Esophagus squamous epithelium (tissue), 4 donors: ENCODE results near the gene HS6ST1.

ENCODE experiments used
- CTCF ChIP-seq, 6 experiments: fragments of 450-650 bp in 4 of 6; fragments of 200-600 bp in 2 of 6; sonication (generic) in 2 of 6; IDR thresholded peaks; one replicate each; pipeline ENCODE4 v1.5.1; 2016 to 2019; ENCODE audit warnings: antibody characterized with exemption in 6 of 6, mild to moderate bottlenecking in 4 of 6, moderate library complexity in 4 of 6
- POLR2A ChIP-seq, 4 donors: fragments of 450-650 bp; IDR thresholded peaks; one replicate each; pipeline ENCODE4 v1.6.1; 2017; ENCODE audit warnings: antibody characterized with exemption in 4 of 4, mild to moderate bottlenecking in 4 of 4, moderate library complexity in 3 of 4

GRCh38 chr2:128311755-128312341, 6.8 kb downstream of the HS6ST1 start:
- TF ChIP-seq CTCF (IDR thresholded peaks at IDR 0.05) (no peak), POLR2A (IDR thresholded peaks at IDR 0.05) (no peak)
